NCI-H1417 (cell line): ENCODE measurements around the gene SLC10A3.
A peak's percentile ranks its signal among the peaks of the same experiment; 100 is the strongest.

Source experiments
- DNase-seq, 3 experiments: peaks; one replicate each; lab custom pipeline; 2025; lab: John Stamatoyannopoulos, UW

SLC10A3 gene

DNA sequence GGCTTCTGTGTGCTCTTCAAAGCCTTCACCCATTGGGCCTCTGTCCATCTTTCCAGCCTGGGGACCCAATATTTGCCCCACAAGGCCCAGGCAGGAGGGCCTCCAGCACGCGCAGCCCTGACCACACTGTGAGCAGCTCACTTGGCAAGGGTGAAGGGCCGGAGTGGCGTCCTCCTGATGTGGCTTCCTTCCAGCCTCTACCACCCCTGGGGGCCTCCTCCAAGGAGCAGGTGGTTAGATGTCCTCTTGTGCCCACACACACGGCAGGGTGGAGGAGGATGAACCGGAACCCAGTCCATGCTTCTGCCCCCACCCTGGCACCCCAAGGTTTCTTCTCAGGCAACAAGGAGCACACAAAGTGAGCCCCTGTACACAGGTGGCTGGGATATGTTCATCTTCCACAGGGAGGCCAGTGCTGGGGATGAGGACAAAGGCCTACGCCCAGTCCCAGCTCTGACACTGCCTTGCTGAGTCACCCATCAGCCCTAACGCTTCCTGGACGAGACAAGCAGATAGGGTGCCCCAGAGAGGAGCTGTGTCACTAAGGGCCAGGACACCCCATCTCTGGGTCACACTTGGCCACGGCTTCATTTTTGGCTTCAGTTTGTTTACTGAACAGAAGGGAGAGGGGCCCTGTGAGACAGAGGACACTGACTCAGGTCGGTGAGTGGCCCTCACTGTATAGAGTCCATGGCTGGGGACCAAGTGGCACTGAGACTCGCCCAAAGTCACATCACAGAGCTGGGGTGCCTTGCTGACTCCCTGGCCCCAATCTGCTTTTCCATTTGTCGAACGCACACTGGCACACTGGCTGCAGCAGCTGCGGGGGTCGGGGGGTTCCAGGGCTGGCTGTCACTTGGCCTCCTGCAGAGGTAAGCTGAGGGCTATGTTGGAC lies 5.9 kb downstream of the SLC10A3 start:
- no peak for DNase-seq

GRCh38 chrX:154483325-154483724 lies 7.1 kb downstream of the SLC10A3 start:
- DNase-seq: no peak

DNA sequence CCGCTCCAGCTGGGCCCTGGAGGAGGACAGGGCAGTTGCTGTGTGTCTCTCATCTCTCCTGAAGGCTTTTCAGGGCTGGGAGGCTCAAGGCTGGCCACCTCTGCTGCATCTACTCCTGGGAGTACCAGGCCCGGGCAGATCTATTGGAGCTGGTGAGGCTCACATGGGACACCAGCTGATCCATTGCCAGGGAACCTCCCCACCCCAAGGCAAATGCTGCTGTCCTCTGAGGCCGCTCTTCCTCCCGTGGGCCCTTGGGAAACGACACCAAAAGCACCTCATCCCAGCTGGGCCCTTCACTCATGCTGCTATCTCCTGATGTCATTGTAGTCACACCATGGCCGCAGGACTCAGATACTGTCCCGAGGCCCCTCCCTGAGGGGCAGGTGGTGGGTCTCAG lies 7.6 kb downstream of the SLC10A3 start:
- no peak for DNase-seq

DNA sequence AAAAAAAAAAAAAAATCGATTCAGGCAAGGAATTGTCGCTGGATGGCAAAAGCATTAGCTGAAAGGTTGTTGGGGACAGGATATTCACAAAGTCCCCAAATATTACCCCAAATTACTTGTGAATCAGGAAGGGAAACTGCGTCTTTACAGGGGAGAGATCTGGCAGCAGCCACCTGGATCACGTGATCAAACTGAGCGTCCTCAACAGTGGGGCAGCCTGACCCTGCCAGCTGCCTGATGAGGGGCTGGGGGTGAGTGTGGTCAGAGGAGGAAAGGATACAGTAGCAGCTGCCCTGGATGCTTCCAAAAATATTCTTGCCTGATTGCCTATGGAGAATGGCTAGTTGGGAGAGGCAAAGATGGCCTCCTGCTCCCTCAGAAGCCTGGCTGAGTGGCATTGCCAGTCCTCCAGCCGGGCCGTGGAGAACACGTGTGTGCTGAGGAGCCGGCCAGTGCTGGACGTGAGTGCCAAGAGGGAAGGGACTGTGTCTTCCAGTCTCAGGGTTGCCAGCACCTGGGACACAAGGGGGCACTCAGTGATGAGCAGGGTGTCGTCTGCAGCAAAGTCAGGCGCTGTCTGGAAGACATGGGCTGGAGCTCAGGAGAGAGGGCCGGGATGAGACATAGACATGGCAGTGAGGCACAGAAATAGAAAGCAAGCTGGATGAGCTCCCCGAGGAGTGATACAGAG lies 8.4 kb downstream of the SLC10A3 start:
- peak in 1 of 3 experiments; percentile 61 for DNase-seq

DNA sequence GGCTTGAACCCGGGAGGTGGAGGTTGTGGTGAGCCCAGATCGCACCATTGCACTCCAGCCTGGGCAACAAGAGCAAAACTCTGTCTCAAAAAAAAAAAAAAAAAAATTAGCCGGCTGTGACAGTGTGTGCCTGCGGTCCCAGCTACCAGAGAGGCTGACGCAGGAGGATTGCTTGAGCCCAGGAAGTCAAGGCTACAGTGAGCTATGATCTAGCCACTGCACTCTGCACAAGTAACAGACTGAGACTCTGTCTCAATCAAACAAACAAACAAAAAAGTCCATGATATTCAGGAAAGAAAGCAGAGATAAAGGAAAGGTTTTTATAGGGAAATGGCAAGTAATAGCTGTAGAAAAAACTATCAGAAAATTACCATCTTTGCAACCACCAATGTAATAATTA lies 9.2 kb downstream of the SLC10A3 start:
- DNase-seq: no peak

DNA sequence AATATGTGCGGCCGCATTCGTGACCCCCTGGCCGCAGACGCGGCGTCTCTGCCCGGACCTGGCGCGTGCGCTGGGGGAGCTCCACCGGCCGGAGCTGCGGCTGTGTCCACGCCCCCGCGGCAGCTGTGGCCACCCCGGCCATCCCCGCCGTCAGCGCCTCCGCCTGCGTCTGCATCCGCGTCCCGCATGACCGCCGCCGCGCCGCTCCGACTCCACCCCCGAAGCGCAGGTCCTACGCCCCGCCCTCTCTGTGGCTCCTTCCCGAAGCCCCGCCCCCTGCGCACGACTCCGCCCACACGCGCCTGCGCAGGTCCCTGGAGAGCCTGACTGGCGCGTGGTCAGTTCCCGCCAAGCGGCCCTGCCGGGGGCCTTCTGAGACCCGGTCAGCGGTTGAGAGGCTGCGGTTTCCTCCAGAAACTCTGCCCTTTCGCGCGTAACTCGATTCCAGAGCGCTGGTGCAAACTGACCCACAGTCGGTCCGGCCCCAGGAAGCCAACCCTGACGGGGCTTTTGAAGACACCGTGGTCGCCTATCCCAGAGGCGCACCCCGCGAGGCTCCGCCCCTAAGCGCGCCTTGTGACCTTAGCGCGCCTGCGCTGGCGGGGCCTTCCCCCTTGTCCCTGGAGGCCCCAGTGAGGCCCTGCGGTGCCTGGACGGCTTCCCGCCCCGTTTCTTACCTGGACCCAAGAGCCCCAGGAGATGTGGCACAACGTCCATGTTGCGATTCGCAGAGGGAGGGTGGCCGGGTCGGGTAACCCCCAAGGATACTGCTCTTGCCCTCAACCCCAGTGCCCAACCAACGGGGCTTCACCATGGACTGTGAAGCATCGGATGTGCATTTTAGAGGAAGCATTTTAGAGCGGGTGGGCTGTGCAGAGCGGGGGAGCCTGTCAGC lies 11.5 kb downstream of the SLC10A3 start, which contains the start of gene LAGE3:
TSS of gene LAGE3 (minus strand) at position 554 of the 895 bp plus-strand sequence. CDS start at position 188, 366 bp downstream.
- peak; percentile 95 to 97 (median 96) for DNase-seq

DNA sequence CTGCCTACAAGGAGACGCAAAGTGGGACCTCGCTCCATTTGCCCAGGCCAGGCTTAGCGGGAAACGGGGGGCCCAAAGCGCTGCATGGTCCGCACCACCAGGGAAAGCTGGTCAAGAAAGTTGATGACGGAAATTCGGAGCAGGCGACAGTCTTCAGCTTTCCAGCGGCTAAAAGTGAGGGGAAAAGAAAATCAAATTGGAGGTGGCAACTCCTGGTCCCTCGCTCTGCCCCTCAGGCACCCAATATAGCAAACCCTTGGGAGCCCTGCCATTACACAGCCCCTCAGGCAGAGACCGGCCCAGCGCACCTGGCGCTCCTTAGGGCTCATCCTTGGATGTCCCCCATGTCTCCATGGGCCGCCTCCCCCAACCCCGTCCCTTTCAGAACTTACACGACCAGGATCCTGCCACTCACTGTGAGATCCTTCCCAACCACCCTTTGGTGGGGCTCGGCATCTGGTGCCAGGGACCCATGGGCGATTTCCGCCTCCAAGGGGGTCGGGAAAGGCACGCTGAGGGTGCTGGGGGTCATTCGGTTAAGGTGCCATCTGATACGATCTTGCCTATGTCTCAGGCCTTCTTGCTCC lies 12.4 kb downstream of the SLC10A3 start:
- DNase-seq: peak in 1 of 3 experiments; percentile 41

- DNase-seq: no peak
Observed at GRCh38 chrX:154476821-154477220, 13.6 kb downstream of the SLC10A3 start.

GRCh38 chrX:154473683-154474082 lies 16.7 kb downstream of the SLC10A3 start:
- no peak for DNase-seq

- no peak for DNase-seq
Observed at GRCh38 chrX:154472685-154473632, 17.5 kb downstream of the SLC10A3 start.

- no peak for DNase-seq
Observed at GRCh38 chrX:154471839-154472684, 18.4 kb downstream of the SLC10A3 start.

DNA sequence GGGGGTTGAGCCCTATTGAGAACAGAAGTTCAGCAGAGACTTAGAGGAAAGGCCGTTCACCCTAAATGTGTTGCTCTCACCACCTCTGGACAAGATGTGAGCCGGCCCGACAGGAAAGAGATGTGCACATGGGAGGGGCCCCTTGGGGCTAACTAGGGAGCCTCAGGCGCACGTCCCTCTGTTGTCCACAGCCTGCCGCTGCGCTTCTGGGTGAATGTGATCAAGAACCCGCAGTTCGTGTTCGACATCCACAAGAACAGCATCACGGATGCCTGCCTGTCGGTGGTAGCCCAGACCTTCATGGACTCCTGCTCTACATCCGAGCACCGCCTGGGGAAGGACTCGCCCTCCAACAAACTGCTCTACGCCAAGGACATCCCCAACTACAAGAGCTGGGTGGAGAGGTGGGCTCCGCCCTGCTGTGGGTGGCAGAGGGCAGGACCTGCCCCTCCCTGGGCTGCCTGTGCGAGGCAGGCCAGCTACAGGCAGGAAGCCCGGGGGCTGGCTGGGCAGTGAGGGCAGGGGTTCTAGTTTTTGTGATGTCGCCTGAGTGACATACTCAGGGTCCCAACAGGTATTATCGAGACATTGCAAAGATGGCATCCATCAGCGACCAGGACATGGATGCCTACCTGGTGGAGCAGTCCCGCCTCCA lies 19.4 kb downstream of the SLC10A3 start:
- no peak for DNase-seq

DNA sequence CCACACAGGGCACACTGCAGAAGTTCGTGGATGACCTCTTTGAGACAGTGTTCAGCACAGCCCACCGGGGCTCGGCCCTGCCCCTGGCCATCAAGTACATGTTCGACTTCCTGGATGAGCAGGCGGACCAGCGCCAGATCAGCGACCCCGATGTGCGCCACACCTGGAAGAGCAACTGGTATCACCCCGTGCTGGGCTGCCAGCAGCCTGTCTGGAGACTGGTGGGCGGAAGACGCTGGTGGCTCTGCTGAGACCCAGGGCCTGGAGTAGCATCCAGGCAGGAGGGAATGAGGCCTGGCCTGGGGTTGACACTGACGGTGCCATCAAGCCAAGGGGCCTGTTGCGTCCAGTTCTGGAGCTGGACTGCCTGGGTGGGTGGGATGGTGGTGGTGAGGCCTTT lies 20.0 kb downstream of the SLC10A3 start:
- no peak for DNase-seq

GRCh38 chrX:154469880-154470279 lies 20.5 kb downstream of the SLC10A3 start:
- DNase-seq: no peak

GRCh38 chrX:154469114-154469513 lies 21.3 kb downstream of the SLC10A3 start:
- DNase-seq: no peak

- DNase-seq: no peak
Observed at GRCh38 chrX:154468217-154468616, 22.2 kb downstream of the SLC10A3 start.

GRCh38 chrX:154467556-154467955 lies 22.9 kb downstream of the SLC10A3 start:
- no peak for DNase-seq

DNA sequence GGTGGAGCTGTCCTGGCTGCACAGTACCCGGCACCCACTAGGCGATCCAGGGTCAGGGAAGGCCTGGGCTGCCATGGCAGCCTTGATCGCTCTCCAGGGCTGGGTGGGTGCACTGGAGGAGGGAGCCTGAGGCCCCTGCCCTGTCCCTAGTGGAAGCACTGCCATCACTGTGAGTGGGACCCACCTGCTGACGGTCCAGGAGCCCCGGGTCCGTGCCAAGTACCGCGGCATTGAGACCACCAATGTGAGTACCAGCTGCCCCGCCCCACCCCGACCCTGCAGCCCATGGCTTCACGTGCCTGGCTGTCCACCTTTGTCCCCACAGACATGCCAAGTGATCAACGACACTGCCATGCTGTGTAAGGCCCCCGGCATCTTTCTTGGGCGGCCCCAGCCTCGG lies 23.5 kb downstream of the SLC10A3 start:
- DNase-seq: no peak

- no peak for DNase-seq
Observed at GRCh38 chrX:154466036-154466435, 24.4 kb downstream of the SLC10A3 start.
